Heart left ventricle (tissue), 16 donors: ENCODE results near the gene IMP4. TPM values are rescaled to one million over a fixed set of nuclear protein-coding genes. Genes with fewer than 3 reads are reported as not detected.

Experiments
- ATAC-seq, 4 donors: fragments of 200-7000 bp; cut with Tn5 transposase; one replicate each; pipeline ENCODE4 v1.9.1; 2020 to 2022; ENCODE audit warnings: moderate library complexity in 4 of 4, mild to moderate bottlenecking in 3 of 4, moderate number of reproducible peaks in 1 of 4
- DNase-seq, 5 donors: peaks; one replicate each; pipeline ENCODE4 v3.0.0-alpha.2; 2020
- H3K27ac ChIP-seq, 12 donors: fragments of 200-600 bp; sonication (generic) in 4 of 12; one replicate each; pipeline versions ENCODE4 v1.5.0 to v1.8.0; 2016 to 2022; ENCODE audit warnings: mild to moderate bottlenecking in 2 of 12
- H3K27me3 ChIP-seq, 9 donors: fragments of 200-600 bp; sonication (generic) in 2 of 9; one replicate each; pipeline versions ENCODE4 v1.5.1 to v1.8.0; 2016 to 2022; ENCODE audit warnings: mild to moderate bottlenecking in 3 of 9
- H3K36me3 ChIP-seq, 9 donors: fragments of 200-600 bp; sonication (generic) in 2 of 9; one replicate each; pipeline versions ENCODE4 v1.5.0 to v1.8.0; 2018 to 2022; ENCODE audit warnings: mild to moderate bottlenecking in 2 of 9
- H3K4me1 ChIP-seq, 12 donors: fragments of 200-600 bp; sonication (generic) in 4 of 12; one replicate each; pipeline versions ENCODE4 v1.5.0 to v1.8.0; 2016 to 2022; ENCODE audit warnings: mild to moderate bottlenecking in 3 of 12
- H3K4me3 ChIP-seq, 12 donors: fragments of 200-600 bp; sonication (generic) in 4 of 12; one replicate each; pipeline versions ENCODE4 v1.5.0 to v1.8.0; 2017 to 2022; ENCODE audit warnings: mild to moderate bottlenecking in 9 of 12, moderate library complexity in 4 of 12
- H3K9me3 ChIP-seq, 12 donors: fragments of 200-600 bp; sonication (generic) in 4 of 12; one replicate each; pipeline versions ENCODE4 v1.5.0 to v1.8.0; 2016 to 2022; ENCODE audit warnings: mild to moderate bottlenecking in 1 of 12
- POLR2A ChIP-seq, 2 donors: fragments of 450-650 bp; IDR thresholded peaks; one replicate each; pipeline ENCODE4 v1.6.1; 2017; ENCODE audit warnings: antibody characterized with exemption in 2 of 2, mild to moderate bottlenecking in 2 of 2, moderate library complexity in 2 of 2
- WGBS, 4 donors: extraction: QIAGEN DNeasy Blood & Tissue Kit in 2 of 4; methylation state at CpG; one replicate each; pipeline versions ENCODE4 v1.1.5 to v1.1.7; 2013 to 2018; 5-methylcytosine and 5-hydroxymethylcytosine counted together
- intact Hi-C, 10 donors: fragments of 100-400 bp; cut with DNase I; formaldehyde crosslinking; loops; one replicate each; pipeline versions ENCODE4 v1.11.1 to v1.14.2; 2022
- polyA plus RNA-seq, 2 donors: library from polyadenylated mRNA; stranded (reverse); fragments of 200-250 nt; gene quantifications; one replicate each; pipeline ENCODE4 v1.2.3, GENCODE V29; 2013
- total RNA-seq, 9 donors: library from RNA; depleted of rRNA in 2 of 9; stranded (reverse); fragments of >200 nt in 2 of 9; fragmentation: NEBNext Ultra II Directional in 3 of 9; extraction: Animal tissue kit (Norgen Biotek cat#: 25700) in 3 of 9; gene quantifications; one replicate each; pipeline versions ENCODE4 v1.1.0 to v1.2.4, GENCODE V29; 2016 to 2023
- TF ChIP-seq, protein P1 (sequence below), 12 donors: fragments of 200-600 bp; sonication (generic) in 4 of 12; IDR thresholded peaks; one replicate each; pipeline versions ENCODE4 v1.5.0 to v1.8.0; 2018 to 2022; ENCODE audit warnings: antibody characterized with exemption in 12 of 12, mild to moderate bottlenecking in 5 of 12
- donor health status: ischemic (EF 13 %, LVEDD 7.1; RV severe dilation, severe dysfunction).
- donor health status: healthy with polysubstance abuse.
- donor health status: DM: no; HTN: yes; CAD: no.
- donor health status: DM: no; HTN: no; CAD: no.
- donor health status: ischemic (EF 25% LVEDD 6.9; RV normal size, moderate dysfunction).
- donor health status: ischemic (EF 25% LVEDD 5.7; RV mildly dilated, moderate dysfunction).
- donor health status: healthy.
- donor health status: DM: yes; HTN: yes; CAD: no.
- donor health status: ischemic (EF 35%, LVEDD 5.7; RV mildly dilated, moderate dysfunction).
- donor health status: nonischemic (EF 11% LVEDD 7.7; RV severe dilation, severe dysfunction).
- donor health status: DM: yes; HTN: yes; CAD: no.
- donor health status: PGD.
- donor health status: ischemic (EF 29% LVEDD 5.4; RV normal size, mild dysfunction).
- donor health status: nonischemic (EF 23%, LVEDD 6.1; RV moderate dilation, normal function).

IMP4 gene
- total and polyA plus RNA-seq, 11 donors: 55.8 to 209 (median 73.7) TPM

DNA sequence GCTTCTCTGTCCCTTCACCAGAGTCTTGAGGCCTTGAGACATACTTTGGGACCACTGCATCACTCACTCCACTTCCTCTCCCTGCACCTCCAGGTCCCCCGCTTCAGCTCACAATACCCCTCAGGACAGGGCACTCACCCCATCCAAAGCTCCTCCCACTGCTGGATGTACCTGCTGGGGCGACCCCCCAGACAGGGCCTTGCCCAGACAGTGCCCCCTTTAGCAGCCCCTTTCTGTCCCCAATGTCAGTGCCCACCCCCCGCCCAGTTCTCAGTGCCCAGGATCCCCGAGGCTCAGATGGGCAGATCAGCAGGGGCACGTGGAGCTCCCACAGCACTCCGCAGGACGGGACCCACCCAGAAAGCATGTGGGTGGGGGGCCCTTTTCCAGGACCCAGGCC, 23.8 kb upstream of the IMP4 start:
- H3K27ac ChIP-seq: no peak overlapping the region
- DNase-seq (no peak), ATAC-seq (no peak)
- peaks cover 0 to 8% (median 0%) of the 10 kb centered on the region in 9 donors for H3K27me3 ChIP-seq
- H3K4me3 ChIP-seq: no peak overlapping the region
- H3K36me3 ChIP-seq: no peaks in the 10 kb centered on the region
- no peaks in the 10 kb centered on the region for H3K4me1 ChIP-seq
- no peaks in the 10 kb centered on the region for H3K9me3 ChIP-seq
- WGBS, 4 donors: 68 to 86% (median 73%) methylated on average over 2 to 7 of the region's 7 CpGs
- no peak for TF ChIP-seq POLR2A (IDR thresholded peaks at IDR 0.05)
- TF ChIP-seq, protein P1, sequence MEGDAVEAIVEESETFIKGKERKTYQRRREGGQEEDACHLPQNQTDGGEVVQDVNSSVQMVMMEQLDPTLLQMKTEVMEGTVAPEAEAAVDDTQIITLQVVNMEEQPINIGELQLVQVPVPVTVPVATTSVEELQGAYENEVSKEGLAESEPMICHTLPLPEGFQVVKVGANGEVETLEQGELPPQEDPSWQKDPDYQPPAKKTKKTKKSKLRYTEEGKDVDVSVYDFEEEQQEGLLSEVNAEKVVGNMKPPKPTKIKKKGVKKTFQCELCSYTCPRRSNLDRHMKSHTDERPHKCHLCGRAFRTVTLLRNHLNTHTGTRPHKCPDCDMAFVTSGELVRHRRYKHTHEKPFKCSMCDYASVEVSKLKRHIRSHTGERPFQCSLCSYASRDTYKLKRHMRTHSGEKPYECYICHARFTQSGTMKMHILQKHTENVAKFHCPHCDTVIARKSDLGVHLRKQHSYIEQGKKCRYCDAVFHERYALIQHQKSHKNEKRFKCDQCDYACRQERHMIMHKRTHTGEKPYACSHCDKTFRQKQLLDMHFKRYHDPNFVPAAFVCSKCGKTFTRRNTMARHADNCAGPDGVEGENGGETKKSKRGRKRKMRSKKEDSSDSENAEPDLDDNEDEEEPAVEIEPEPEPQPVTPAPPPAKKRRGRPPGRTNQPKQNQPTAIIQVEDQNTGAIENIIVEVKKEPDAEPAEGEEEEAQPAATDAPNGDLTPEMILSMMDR (IDR thresholded peaks at IDR 0.05): no peak
- intact Hi-C loops: no loop called here

DNA sequence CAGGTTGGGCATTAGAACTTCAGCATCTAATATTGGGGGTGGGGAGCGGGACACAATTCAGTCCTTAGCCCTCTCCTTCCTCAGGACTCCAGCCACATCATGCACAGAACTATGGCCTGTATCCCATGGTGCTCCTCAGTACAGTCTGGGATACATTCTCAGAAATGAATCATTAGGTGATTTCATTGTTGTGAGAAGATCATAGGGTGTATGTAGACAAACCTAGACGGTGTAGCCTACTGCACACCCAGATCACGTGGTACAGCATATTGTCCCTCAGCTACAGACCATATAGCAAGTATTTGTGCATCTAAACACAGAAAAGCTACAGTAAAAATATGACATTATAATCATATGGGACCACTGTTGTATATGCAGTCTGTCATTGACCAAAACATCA, 23.2 kb upstream of the IMP4 start:
- TF ChIP-seq, protein P1 (IDR thresholded peaks at IDR 0.05): no peak
- TF ChIP-seq POLR2A (IDR thresholded peaks at IDR 0.05): no peak
- ATAC-seq: no peak

DNA sequence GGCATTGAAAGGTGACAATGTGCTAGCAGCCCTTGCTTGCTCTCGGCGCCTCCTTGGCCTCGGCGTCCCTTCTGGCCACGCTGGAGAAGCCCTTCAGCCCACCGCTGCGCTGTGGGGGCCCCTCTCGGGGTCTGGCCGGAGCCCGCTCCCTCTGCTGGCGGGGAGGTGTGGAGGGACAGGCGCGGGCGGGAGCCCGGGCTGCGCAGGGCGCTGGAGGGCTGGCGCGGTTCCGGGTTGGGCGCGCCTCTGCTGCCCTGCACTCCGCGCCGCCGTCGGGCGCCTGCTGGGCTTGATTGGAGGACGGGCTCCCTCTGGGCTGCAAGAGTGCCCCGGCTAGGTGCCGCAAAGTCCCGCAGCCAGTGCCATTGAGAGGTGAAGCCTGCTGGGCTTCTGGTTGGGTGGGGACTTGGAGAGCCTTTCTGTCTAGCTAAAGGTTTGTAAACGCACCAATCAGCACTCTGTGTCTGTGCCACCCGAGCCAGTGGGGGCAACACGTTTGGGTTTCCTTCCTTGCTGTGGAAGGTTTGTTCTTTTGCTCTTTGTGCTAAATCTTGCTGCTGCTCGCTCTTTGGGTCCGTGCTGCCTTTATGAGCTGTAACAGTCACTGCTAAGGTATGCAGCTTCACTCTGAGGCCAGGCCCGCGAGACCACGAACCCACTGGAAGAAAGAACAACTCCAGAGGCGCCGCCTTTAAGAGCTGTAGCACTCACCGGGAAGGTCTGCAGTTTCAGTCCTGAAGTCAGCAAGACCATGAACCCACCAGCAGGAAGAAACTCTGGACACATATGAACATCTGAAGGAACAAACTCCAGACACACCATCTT, 14.8 kb upstream of the IMP4 start:
- peaks cover 0 to 61% (median 7%) of the 10 kb centered on the region in 9 donors for H3K27me3 ChIP-seq
- TF ChIP-seq, protein P1 (IDR thresholded peaks at IDR 0.05): no peak
- no peak for TF ChIP-seq POLR2A (IDR thresholded peaks at IDR 0.05)
- DNase-seq (no peak), ATAC-seq (no peak)
- WGBS, 4 donors: 71 to 80% (median 77%) methylated on average over 13 to 43 of the region's 43 CpGs
- no peak overlapping the region for H3K4me3 ChIP-seq
- intact Hi-C loops: no loop called here
- H3K4me1 ChIP-seq: peaks cover 0 to 5% (median 0%) of the 10 kb centered on the region in 12 donors
- no peaks in the 10 kb centered on the region for H3K36me3 ChIP-seq
- H3K27ac ChIP-seq: no peak overlapping the region
- H3K9me3 ChIP-seq: no peaks in the 10 kb centered on the region

More for the DNA sequence above, 23.2 kb upstream of the IMP4 start:
- Histone ChIP-seq H3K4me3 (no peak overlapping the region), H3K4me1 (no peaks in the 10 kb centered on the region), H3K9me3 (no peaks in the 10 kb centered on the region), H3K36me3 (no peaks in the 10 kb centered on the region), H3K27ac (no peak overlapping the region), H3K27me3 (peaks cover 0 to 11% (median under 1%) of the 10 kb centered on the region in 9 donors)
- intact Hi-C loops: no loop called here
- no peak for DNase-seq
- 80 to 93% (median 82%) methylated on average over 3 of the region's 3 CpGs for WGBS, 4 donors

DNA sequence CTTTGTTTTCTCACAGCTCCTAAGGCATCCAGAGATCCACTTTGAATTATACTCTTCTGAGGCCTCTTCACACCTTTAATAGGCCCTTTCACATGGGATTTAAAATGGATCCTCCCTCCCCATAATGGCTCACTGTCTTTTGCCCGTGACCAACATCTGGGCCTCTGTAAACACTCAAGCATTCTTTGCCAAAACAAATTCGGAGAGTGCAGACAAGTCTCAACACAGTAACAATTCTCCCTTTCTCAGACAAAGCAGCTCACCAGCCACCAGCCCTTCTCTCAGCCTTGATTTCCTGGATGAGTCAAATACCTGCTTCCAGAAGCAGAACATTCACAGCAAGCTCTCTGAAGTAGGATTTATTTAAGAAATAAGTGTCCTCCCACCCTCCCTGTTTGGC, 14.0 kb upstream of the IMP4 start:
- Histone ChIP-seq H3K4me1 (peaks cover 0 to 5% (median 0%) of the 10 kb centered on the region in 12 donors), H3K4me3 (no peak overlapping the region), H3K36me3 (no peaks in the 10 kb centered on the region), H3K27ac (no peak overlapping the region), H3K9me3 (no peaks in the 10 kb centered on the region), H3K27me3 (peaks cover 0 to 57% (median 5%) of the 10 kb centered on the region in 9 donors)
- no peak for ATAC-seq
- 51 to 58% (median 55%) methylated on average over 2 of the region's 2 CpGs for WGBS, 4 donors
- TF ChIP-seq POLR2A (IDR thresholded peaks at IDR 0.05): no peak
- TF ChIP-seq, protein P1 (IDR thresholded peaks at IDR 0.05): no peak
- DNase-seq: no peak
- intact Hi-C loops: no loop called here
